HEK293T (cell line): ENCODE measurements around the gene CORO2B.

Source experiments
- CTCF ChIA-PET: fragments of 350-600 bp; formaldehyde crosslinking; extraction: SDS; loops from one replicate; lab custom pipeline; 2021; ENCODE audit warnings: antibody characterized with exemption, inconsistent platforms; lab: Yijun Ruan, JAX
- POLR2A ChIA-PET: fragments of 350-600 bp; formaldehyde crosslinking; extraction: SDS; loops from one replicate; lab custom pipeline; 2020; ENCODE audit warnings: antibody characterized with exemption, inconsistent platforms; lab: Yijun Ruan, JAX
- DNase-seq: peaks from one replicate; pipeline ENCODE4 v3.0.0; 2012; ENCODE audit warnings: mixed read lengths; ENCODE audit errors: extremely low spot score
- ARNT ChIP-seq: fragments of 450-650 bp; IDR thresholded peaks from 2 replicates; pipeline ENCODE4 v1.6.1; 2017; ENCODE audit warnings: mild to moderate bottlenecking
- BHLHE40 ChIP-seq: fragments of 450-650 bp; IDR thresholded peaks from 2 replicates; pipeline ENCODE4 v1.6.1; 2016; ENCODE audit warnings: mild to moderate bottlenecking, moderate library complexity, borderline replicate concordance
- CTBP1 ChIP-seq: fragments of 450-650 bp; IDR thresholded peaks from 2 replicates; pipeline ENCODE4 v1.6.1; 2016; ENCODE audit warnings: borderline replicate concordance
- ELF4 ChIP-seq: fragments of 450-650 bp; IDR thresholded peaks from 2 replicates; pipeline ENCODE4 v1.6.1; 2017; ENCODE audit warnings: antibody characterized with exemption
- FOXA1 ChIP-seq: fragments of 450-650 bp; IDR thresholded peaks from 2 replicates; pipeline ENCODE4 v1.6.1; 2016; ENCODE audit warnings: mild to moderate bottlenecking
- FOXK2 ChIP-seq: fragments of 450-650 bp; IDR thresholded peaks from 2 replicates; pipeline ENCODE4 v1.6.1; 2016; ENCODE audit warnings: mild to moderate bottlenecking
- FOXM1 ChIP-seq: fragments of 450-650 bp; IDR thresholded peaks from 2 replicates; pipeline ENCODE4 v1.6.1; 2017; ENCODE audit warnings: mild to moderate bottlenecking, borderline replicate concordance
- HDGF ChIP-seq: fragments of 450-650 bp; IDR thresholded peaks from 2 replicates; pipeline ENCODE4 v1.6.1; 2017; ENCODE audit warnings: antibody characterized with exemption, borderline replicate concordance
- L3MBTL2 ChIP-seq: fragments of 450-650 bp; conservative IDR thresholded peaks from 2 replicates; pipeline ENCODE4 v1.6.1; 2016; ENCODE audit warnings: mild to moderate bottlenecking
- LEF1 ChIP-seq: fragments of 450-650 bp; IDR thresholded peaks from 2 replicates; pipeline ENCODE4 v1.6.1; 2017; ENCODE audit warnings: mild to moderate bottlenecking, borderline replicate concordance
- NFRKB ChIP-seq: fragments of 450-650 bp; IDR thresholded peaks from 2 replicates; pipeline ENCODE4 v1.6.1; 2016; ENCODE audit warnings: mild to moderate bottlenecking, moderate library complexity
- SP1 ChIP-seq: fragments of 450-650 bp; IDR thresholded peaks from 2 replicates; pipeline ENCODE4 v1.6.1; 2017
- SUZ12 ChIP-seq: fragments of 450-650 bp; IDR thresholded peaks from 2 replicates; pipeline ENCODE4 v1.6.1; 2016; ENCODE audit warnings: mild to moderate bottlenecking
- TARDBP ChIP-seq: fragments of 450-650 bp; IDR thresholded peaks from 2 replicates; pipeline ENCODE4 v1.6.1; 2016
- ZNF384 ChIP-seq: fragments of 450-650 bp; IDR thresholded peaks from 2 replicates; pipeline ENCODE4 v1.6.1; 2016
- TF ChIP-seq, protein P1 (sequence below): fragments of 450-650 bp; IDR thresholded peaks from 2 replicates; pipeline ENCODE4 v1.6.1; 2016

The CORO2B gene

DNA sequence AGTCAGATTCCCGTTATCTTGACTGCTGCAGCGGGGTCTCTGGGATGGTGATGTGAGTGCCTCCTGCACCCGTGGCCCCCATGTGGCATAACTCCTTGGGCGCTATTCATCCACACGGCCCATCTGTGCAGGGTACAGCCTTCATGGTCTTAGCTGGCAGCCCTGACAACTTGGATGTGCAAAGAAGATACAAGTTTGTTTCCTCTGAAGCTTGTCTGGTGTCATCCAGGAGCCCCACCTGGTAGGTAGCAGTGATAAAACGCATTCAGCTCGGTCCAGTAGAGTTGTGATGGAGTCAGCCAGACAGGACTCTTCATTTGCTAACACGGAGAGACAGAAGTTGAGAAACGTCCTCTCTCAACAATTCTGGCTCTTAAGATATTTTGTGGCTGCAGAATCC is 53.3 kb downstream of the CORO2B start:
- DNase-seq, result no peak
- no peak for TF ChIP-seq HDGF
- TF ChIP-seq FOXM1, result no peak
- ChIA-PET POLR2A (no interaction called here), CTCF (no interaction called here)

- no peak for DNase-seq
- ChIA-PET CTCF (no interaction called here), POLR2A (no interaction called here)
- TF ChIP-seq SUZ12, result no peak
- TF ChIP-seq, protein P1, sequence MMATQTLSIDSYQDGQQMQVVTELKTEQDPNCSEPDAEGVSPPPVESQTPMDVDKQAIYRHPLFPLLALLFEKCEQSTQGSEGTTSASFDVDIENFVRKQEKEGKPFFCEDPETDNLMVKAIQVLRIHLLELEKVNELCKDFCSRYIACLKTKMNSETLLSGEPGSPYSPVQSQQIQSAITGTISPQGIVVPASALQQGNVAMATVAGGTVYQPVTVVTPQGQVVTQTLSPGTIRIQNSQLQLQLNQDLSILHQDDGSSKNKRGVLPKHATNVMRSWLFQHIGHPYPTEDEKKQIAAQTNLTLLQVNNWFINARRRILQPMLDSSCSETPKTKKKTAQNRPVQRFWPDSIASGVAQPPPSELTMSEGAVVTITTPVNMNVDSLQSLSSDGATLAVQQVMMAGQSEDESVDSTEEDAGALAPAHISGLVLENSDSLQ, result no peak
- no peak for TF ChIP-seq ELF4
- no peak for TF ChIP-seq ZNF384
- TF ChIP-seq TARDBP, result no peak
- no peak for TF ChIP-seq HDGF
- TF ChIP-seq FOXA1, result no peak
- TF ChIP-seq NFRKB, result no peak
- no peak for TF ChIP-seq LEF1
- no peak for TF ChIP-seq CTBP1
- no peak for TF ChIP-seq BHLHE40
- TF ChIP-seq L3MBTL2, result no peak
- TF ChIP-seq SP1, result no peak
- TF ChIP-seq FOXK2, result no peak
- no peak for TF ChIP-seq FOXM1
- no peak for TF ChIP-seq ARNT
Observed at GRCh38 chr15:68633231-68634121, 54.7 kb downstream of the CORO2B start.

- DNase-seq, result no peak
- ChIA-PET CTCF (no interaction called here), POLR2A (no interaction called here)
- TF ChIP-seq, protein P1, result no peak
- TF ChIP-seq FOXK2, result no peak
- TF ChIP-seq ZNF384, result no peak
- no peak for TF ChIP-seq BHLHE40
- no peak for TF ChIP-seq NFRKB
- no peak for TF ChIP-seq TARDBP
- no peak for TF ChIP-seq FOXA1
- no peak for TF ChIP-seq ELF4
- no peak for TF ChIP-seq SUZ12
- TF ChIP-seq LEF1, result no peak
- no peak for TF ChIP-seq CTBP1
- TF ChIP-seq L3MBTL2, result no peak
- TF ChIP-seq HDGF, result no peak
- no peak for TF ChIP-seq SP1
- TF ChIP-seq ARNT, result no peak
- no peak for TF ChIP-seq FOXM1
Observed at GRCh38 chr15:68634122-68634482, 55.3 kb downstream of the CORO2B start.

- CTCF ChIA-PET, result no interaction called here
- TF ChIP-seq BHLHE40, result no peak
- TF ChIP-seq FOXK2, result no peak
- no peak for TF ChIP-seq SUZ12
- TF ChIP-seq CTBP1, result no peak
- no peak for TF ChIP-seq FOXA1
- no peak for TF ChIP-seq FOXM1
- no peak for TF ChIP-seq TARDBP
- TF ChIP-seq ELF4, result no peak
- TF ChIP-seq ZNF384, result no peak
- no peak for TF ChIP-seq SP1
- no peak for TF ChIP-seq HDGF
- TF ChIP-seq NFRKB, result no peak
- TF ChIP-seq ARNT, result no peak
- no peak for TF ChIP-seq L3MBTL2
- TF ChIP-seq, protein P1, result no peak
- no peak for TF ChIP-seq LEF1
- POLR2A ChIA-PET, result no interaction called here
- no peak for DNase-seq
Observed at GRCh38 chr15:68634531-68634930, 55.7 kb downstream of the CORO2B start.

GRCh38 chr15:68635141-68635540 is 56.3 kb downstream of the CORO2B start:
- CTCF ChIA-PET, result interaction anchor here (0.6 kb wide), 1 partner anchor 473 kb away, joined by 3 read pairs; no protein-coding TSS in a partner anchor
- no peak for TF ChIP-seq BHLHE40
- TF ChIP-seq FOXA1, result no peak
- TF ChIP-seq NFRKB, result no peak
- no peak for TF ChIP-seq L3MBTL2
- TF ChIP-seq SUZ12, result no peak
- TF ChIP-seq HDGF, result no peak
- no peak for TF ChIP-seq CTBP1
- TF ChIP-seq ZNF384, result no peak
- TF ChIP-seq FOXM1, result no peak
- no peak for TF ChIP-seq TARDBP
- no peak for TF ChIP-seq ARNT
- POLR2A ChIA-PET, result no interaction called here

GRCh38 chr15:68636256-68636655 is 57.5 kb downstream of the CORO2B start:
- DNase-seq, result no peak
- ChIA-PET CTCF (interaction anchor here (1.9 kb wide), 1 partner anchor 15 kb away, joined by 12 read pairs; no protein-coding TSS in a partner anchor), POLR2A (no interaction called here)
- TF ChIP-seq SP1 (no peak), FOXM1 (no peak), ELF4 (no peak)

More at GRCh38 chr15:68635141-68635540, 56.3 kb downstream of the CORO2B start:
- DNase-seq, result no peak
